Measurements from ENCODE around the gene DNMT3A.

Gene DNMT3A

DNA sequence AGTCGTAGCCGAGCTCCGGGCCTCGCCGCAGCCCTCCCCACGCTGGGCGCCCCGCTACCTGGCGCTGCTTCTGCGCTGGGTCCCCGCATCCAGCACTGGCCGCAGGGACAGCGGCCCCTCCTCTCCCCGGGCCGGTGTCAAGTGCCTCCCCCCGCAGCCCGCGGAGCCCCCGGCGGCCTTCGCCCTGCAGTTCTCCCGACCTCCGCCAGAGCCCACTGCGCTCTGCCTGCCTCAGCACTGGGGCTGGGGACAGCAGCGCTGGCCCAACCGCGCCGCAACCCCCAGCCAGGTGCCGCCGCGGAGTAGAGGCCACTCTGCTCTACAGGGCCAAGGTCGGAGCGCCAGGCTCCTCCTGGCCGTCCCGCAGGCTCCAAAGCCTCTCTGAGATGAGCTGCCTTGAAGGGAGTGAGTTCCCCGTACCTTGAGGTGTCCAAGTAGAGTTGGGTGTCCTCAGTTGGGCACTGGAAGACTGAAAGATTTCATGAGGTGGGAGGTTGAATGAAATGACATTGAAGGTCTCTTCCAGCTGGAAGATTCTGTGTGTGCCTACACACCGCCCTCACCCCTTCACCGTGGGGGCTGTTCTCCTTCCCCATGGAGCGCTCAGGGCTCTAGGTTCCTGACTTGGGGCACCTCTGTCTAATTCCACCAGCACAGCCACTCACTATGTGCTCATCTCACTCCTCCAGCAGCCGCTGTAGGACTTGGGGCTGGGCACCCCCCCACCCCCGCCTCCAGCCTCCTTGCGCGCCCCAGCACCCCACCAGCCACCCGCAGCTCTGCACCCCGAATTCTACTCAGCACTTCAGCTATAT is 854 bp upstream of the DNMT3A start:
- DNase-seq, result peak; percentile 46

DNA sequence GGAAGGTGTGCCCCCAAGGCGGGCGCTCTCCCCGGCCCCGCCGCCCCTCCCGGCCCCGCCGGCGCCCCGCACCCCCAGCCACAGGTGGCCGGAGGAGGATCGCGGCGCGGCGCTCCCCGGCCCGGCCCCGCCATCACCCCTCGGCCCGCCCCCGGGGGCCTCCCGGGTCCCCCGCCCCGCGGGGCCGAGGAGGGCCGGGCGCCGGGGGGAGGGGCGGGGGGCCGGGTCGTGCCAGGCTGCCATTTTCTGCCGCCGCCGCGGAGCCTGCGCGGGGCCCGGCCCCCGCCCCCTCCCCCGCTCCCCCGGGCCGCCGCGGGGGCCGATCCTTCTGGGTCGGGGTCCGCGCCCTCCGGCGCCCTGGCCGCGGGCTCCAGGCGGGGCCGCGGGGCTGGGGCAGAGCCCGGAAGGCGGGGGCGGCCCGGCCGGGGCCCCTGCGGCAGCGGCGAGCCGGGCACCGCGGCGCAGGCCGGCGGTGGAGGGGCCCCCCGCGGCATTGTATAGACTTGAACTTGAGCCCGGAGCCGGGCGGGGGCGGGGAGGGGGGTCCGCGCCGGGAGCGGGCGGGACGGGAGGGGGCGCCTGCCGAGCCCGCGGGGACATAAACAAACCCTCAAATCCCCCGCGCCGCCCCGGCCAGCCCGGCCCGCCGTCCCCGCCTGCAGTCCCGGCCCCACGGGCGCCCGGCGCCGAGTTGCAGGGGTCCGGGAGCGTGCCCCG is 556 bp downstream of the DNMT3A start:
- no peak for DNase-seq

DNA sequence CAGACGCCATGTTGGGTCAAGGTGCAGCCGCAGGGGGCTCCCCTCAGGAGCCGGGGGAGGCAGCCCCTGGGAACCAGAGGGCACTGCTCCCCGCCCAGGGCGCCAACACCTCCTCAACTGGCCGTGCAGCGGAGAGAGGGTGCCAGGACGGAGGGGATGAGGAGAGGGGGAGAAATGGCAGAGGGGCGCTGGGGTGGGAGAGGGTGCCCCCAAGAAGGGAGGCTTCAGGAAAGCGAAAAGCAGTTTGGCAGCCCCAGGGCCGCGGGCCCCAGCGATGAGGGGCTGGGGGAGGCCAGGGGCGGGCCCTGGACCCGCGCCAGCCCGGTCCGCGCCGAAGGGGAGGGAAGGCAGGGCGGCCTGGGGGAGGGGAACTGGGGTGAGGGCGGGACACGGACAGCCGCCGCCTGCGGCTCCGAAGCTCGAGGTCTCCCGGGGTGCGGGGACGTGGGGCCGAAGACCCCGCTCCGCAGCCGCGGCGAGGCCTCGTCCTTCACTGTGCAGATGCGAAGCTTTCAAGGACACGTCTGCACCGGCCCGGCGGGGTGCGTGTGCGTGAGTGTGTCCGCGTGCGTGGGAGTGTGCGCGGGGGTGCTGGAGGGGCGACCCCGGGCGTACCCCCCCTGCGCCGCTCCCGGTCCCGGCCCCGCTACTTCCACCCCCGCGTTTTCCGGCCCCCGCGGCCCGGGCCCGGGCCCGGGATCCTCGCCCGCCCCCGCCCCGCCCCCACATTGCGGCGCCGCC is 1.4 kb downstream of the DNMT3A start:
- no peak for DNase-seq

DNA sequence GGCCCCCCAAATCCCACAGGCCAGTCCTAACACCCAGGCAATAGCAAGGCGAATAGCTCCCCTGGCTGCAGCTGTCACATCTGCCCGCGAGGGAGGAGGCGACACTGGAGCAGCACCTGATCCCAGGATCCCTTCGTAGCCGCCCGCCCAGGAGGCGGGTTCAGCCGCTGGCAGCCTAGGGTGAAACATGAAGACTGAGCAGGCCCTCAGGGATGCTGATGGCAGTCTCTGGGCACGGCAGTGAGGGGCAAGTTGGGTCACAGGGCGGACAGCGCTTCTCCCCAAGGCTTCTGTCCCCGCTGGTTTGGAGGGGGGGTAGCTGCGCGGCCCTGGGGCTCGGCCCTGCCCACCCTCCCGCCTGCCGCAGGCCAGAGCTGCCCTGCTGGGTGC is 1.9 kb downstream of the DNMT3A start:
- DNase-seq, result no peak

DNA sequence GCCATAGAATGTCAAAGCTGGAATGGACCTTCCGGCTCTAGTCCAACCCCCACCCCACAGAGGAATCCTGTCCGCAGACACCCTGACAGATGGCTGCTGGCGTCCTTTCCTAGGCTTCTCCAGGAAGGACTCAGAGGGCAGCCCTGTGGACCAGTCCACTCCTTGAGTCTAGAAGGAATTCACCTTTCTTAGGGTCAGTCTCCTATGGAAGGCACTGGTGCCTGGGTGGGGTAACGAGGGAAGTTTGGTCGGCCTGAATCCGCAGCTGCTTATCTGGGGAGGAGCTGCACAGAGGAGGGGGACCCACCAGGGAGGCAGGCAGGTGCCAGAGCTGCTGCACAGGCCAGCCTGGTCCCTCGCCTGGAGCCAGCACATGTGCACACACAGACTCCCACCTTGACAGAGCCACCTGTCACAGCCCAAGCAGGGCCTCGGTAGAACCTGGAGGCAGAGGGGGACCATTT is 2.5 kb downstream of the DNMT3A start:
- no peak for DNase-seq

DNA sequence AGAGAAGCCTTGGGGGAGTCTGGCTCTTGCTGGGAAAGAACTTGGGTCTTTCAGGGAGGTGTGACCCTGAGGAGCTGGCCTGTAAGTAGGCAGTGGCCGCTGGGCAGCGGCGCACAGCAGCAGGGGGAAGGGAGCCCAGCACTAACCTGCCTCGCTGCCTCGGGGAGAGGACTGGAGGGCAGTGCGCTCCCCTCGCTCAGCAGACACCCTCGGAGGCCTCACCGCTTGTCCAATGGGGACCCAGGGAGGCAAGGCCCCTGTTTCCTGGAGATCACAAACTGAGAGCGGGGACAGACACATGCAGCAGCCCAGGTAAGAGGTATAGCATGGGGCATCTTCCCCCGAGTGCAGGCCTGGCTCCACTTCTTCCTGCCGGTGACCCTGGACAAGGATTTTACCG is 3.3 kb downstream of the DNMT3A start:
- no peak for DNase-seq

DNA sequence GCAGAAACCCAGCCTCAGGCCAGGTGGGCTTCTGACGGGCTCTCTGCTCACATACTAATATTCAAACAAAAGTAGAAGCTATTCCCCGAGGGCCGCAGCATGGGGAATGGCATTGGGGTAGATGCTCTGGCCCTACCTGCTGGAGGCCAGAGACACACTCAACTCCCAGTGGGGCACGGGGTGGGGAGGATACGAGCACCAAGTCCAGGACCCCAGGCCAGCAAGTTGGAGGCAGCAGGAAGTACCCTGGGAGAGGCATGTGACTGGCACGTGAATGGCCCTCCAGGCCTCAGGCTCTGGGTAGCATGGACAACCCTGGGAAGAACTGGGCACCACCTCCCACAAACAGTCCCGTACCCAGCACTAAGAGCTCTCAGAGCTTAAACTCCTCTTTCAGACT is 3.8 kb downstream of the DNMT3A start:
- no peak for DNase-seq

DNA sequence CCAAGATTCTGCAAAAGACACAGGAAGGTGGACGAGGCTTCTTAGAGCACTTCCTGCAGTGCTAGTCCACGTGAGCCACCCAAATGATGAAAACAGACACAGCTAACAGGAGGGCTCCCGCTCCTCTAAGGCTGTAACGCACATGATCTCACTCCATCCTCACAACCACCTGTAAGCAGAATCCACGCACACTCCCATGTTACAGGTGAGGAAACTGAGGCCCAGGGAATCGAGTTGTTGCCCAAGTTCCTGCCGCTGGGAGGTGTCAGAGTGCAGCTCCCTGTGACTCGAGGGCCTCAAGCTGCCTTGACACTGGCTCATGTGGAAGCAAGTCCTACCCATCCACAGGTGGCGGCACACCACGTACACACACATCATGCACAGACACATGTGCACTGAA is 4.4 kb downstream of the DNMT3A start:
- no peak for DNase-seq

DNA sequence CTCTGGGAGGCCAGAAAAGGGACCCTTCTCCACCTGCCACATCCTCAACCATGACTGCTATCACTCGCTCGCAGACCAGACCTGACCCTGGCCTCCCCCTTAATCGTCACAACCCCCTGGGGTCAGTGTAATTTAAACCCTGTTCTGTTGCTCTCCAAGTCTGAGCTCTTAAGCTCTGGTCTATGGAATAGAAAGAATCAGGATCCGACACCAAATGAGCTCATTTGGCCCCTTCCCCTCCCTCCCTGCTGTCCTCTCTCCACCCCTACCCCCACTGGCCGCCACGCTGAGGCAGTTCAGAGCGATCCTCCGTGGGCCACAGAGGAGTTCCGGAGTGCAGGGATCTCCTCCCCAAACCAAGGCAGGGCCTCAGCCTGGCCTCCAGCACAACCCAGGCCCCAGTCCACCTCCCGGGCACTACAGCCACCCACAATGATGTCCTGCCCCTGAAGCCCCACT is 5.3 kb downstream of the DNMT3A start:
- no peak for DNase-seq

DNA sequence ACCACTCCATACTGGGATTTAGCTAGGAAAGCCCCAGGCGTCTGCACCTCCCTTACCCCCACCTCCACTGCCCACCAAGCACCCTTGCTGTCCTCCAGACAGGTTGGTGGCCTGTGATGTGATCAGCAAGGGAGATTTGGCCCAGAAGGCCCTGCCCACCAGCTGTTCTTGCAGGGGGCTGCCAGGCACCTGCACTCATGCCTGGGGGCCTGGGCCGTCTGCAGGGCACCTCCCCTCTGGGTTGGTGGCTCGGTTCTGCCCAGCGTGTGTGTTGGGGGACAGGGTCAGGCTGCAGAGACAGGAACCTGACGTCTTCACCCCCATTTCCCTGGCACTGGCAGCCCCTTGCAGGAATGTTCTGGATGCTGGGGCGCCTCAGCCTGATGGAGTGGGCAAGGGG is 5.8 kb downstream of the DNMT3A start:
- DNase-seq, result no peak

DNA sequence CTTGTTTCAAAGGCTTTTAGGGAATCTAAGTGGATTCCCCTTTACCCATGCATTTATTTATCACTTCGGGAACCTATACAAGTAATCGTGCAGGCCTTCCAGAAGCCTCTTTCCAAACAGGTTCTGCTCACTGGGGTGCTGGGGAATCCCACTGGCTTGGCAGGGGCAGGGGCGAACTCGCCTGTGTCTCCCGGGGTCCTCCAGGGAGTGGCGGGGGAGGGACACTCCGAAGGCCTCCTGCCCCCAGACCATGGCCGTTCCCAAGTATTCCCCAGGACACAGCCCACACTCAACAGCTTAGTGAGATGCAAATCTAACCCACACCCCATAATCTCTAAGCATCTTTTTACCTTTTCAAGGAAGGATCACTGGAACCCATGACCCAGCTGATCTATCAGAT is 6.5 kb downstream of the DNMT3A start:
- no peak for DNase-seq

DNA sequence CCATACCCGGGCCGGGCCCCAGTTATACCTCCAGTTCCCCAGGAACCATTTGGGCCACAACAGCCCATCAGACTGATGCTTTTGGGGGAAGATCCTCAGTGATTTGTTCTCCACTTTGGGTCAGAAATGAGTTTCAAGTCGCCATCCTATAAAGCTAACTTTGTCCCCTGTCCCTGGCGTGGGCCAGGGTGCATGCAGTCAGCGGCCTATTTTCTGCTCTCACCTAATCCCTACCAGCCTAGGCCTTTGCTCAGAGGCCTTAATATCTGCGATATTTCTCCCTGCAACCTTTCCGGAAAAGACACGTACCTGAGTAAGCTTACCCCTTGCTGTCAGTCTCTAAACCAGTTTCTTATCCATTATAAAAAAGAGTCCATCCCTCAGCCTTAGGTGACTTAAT is 7.2 kb downstream of the DNMT3A start:
- DNase-seq, result no peak

DNA sequence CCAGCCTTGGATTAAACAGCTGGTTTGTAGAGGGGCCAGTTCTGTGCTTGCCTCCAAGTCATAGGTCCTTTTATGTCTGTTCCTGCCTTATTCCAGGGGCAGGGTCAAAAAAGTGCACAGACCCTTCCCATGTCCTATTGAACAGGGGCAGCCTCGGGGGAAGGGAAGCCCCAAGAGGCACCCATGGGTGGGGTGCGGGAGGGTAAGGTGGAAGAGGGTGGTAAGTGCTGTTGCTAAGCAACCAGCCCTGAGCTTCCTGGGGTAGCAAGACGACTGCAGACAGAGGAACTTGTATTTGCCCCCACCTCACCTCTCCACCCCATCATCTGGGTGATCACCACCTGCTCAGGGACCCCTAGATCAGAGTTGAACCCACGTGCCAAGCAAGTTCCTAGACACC is 7.7 kb downstream of the DNMT3A start:
- no peak for DNase-seq

DNA sequence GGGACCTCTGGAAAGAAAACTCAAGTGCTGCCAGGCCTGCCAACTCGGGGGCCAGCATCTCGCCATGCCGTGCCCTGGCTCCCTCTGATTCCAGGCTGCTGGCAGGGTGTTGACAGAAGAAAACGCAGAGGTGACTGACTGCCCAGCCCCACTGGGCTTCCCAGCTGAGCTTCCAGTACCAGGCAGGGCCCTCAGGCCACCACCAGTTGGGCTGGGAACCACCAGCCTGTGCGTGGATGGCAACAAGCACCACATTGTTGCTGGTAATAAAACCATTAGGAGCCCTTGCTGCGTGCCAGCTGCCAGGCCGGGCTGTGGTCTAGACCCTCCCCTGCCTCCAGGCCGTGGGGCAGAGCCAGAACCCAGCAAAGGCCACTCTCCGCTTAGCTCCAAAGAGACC is 9.2 kb downstream of the DNMT3A start:
- no peak for DNase-seq

DNA sequence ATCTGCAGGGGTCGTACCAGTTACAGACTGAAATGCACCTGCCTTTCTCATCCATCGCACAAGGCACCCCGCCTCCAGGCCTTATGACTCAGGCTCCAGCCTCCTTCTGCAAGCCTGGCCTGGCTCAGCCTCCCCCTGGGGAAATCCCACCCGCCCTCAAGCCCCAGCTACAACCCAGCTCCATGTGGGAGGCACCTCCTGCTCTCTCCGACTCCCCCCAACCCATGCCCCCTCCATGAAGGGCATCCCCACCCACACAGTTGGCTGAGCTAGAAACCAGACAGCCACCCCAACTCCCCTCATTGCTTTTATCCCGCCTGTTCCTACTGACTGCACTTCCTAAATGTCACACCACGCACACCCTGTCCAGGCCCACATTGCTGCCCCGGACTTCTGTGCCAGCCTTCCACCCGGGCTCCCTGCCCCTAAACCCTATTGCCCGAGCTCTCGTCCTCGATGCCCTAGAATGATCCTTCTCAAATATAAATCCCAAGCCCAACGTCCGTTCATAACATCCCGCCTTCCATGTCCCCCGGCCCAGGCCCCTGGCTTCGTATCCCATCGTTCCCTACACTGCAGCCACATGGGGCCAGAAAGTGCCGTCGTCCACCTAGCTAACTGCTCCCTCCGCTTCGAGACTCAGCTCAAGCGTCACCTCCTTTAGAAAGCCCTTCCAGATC is 9.9 kb downstream of the DNMT3A start:
- no peak for DNase-seq

DNA sequence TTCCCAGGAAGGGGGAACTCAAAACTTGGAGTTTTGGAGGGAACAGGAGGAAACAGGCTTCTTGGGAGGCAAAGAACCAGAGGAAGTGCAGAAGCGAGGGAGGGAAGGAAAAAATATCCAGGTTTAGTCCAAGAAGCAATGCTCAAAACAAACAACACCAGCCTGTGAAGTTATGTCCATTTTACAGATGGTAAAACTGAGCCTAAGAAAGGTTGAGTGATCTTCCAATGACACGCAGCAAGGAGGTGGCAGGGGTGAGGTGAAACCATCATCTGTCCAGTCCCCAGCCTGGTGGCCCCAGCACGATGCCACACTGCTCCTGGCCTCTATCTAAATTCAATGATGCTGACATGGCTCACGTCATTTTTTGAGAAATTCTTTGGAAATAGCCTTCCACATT is 10.8 kb downstream of the DNMT3A start:
- DNase-seq, result no peak

DNA sequence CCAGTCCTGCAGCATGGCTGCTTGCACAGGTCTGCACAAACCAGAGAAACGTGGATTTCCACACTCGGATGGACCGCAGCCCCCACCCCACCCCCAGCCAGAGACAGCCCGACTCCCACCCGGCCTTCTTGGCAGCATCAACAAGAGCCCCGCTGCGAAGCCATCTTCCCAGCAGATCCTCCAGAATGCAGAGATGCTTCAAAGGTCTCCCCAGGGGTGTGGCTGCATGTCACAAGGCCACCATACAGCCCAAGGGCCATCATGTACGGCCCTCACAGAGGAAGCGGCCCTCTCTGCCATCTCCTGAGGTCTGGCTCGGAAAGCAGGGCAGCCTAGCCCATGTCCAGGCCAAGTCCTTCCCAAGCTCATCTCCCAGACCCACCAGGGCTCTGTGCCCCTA is 11.5 kb downstream of the DNMT3A start:
- DNase-seq, result no peak

DNA sequence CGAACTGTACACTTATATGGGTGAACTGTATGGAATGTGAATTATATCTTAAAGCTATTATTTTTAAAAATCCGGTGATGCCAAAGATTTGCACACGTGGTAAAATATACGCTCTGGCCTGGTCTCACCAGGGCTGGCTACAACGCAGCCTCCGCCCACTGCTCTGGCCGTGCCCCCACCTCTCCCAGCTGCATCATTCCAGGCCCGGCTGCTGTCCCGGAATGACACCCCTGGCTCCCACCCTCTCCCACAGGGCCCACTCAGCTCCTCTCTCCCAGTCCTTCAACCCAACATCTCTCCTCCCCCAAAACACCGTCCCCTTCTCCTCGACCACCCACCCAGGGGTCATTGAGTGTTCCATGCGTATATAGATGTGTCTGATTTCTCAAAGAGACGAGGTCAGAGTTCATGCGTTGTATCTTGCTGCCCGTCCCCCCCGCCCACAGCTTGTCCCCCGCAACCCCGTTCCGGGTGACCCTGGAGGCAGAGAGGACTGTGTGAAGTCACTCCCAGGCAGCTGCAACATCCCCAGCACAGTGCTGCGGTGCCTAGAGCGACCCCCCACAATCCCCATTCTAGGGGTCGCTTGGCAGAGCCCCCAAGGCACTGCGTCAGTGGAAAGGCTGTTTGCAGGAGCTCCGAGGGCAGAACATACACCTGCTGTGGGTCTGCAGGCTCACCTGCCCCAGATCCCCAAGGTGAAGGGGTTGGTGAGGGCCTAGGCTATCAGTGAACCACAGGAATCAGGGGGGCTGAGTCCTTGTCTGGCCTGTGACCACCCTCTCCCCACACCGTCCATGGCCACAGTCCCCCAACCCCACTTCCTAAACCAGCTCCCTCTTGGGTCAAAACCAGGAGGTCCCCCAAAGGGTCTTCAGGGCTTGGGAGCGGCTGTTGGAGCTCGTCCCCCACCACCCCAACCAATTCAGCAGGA is 13.3 kb downstream of the DNMT3A start:
- no peak for DNase-seq

DNA sequence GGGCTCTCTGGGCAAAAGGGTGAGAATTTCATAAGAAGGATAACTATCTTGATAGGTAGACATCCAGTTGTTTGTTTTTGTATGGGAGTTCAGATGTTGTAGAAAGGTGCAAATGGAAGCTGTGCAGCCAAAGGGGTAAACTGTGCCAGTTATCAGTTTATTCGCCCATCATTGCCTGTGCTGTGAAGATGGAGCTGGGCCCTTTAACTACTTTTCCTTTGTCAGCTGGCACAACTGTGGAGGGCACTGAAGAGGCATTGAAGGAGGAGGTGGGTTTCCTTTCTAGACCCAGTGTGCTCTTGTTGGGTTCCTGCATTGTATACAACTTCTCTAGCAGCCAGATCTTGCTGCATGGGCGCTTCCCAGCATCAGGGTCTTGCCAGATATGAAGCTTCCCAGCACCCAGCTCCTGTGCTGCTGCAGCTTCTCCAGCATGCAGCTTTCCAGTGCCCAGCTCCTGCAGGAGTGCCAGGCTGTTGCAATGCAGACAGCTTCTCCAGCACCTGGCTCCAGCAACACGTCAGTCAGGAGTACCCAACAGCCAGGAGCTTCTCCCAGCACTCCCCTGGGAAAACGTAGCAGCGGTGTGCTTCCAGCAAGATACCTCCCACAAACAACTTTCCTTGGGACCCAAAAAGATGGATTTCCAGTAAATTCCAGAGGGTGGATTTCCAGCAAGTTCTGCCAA is 15.3 kb downstream of the DNMT3A start:
- DNase-seq, result no peak

DNA sequence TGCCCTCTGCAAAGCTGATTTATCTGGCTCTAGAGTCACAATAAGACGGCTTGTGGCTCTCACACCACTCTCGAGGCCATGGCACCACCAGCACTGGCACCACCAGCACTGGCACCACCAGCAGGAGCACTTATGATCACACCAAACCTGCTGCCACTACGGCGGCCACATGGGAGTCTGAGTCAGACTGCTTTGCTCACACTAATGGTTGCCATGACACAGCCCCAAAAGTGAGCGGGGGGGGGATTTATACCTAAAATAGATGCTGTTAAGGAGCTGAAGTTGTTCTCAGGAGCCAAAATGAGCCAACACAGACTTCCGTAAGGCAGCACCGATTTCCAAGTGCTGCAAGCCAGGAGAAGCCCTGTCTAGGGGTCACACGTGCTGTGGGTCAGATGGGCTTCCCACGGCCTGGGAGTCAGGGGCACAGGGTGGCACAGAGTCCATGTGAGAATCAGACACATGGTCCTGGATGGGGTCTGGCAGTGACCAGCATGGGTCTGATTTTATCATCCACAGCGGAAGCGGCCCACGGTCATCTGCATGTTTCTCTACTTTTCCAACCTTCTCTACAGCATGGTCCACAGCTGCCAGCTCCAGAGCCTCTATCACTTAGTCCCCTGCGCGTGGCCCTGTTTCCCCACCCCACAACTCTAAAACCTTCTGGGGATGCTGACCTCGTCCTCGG is 16.7 kb downstream of the DNMT3A start:
- DNase-seq, result no peak

DNA sequence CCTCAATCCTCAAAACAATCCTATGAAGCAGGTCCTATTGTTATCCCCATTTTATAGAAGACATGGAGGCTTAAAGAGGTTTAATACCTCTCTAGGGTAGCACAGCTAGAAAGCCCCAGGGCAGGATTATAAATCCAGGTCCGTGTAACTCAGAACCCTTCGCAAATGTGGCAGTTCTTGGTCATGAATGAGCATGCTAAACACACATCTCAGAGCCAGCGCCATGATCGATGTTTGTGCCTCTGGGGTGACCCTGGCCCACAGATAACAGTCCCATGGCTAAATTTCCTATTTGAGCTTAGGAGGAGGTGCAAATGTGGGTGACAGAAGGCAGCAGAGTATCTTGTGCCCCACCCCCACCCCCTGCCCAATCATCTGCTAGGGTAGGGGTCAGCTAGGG is 17.5 kb downstream of the DNMT3A start:
- no peak for DNase-seq
